Rectal smooth muscle tissue (tissue), 1 donor: Measurements from ENCODE around the gene SIDT2.
"Not testable (repeated sequence)": the region's sequence is repeated elsewhere in the genome, so short reads cannot be mapped to it uniquely, and the experiment has no call there.

ENCODE experiments used
- H3K27ac ChIP-seq: one replicate; pipeline ENCODE4 v1.7.0; 2013; ENCODE audit warnings: low read depth, low read length, inconsistent platforms
- H3K27me3 ChIP-seq: one replicate; pipeline ENCODE4 v1.7.0; 2013; ENCODE audit warnings: low read length; ENCODE audit not compliant: control insufficient read depth, insufficient read depth
- H3K36me3 ChIP-seq: one replicate; pipeline ENCODE4 v1.7.0; 2013; ENCODE audit warnings: low read length; ENCODE audit not compliant: control insufficient read depth, insufficient read depth
- H3K4me1 ChIP-seq: one replicate; pipeline ENCODE4 v1.7.0; 2013; ENCODE audit warnings: low read length; ENCODE audit not compliant: control insufficient read depth, insufficient read depth
- H3K4me3 ChIP-seq: one replicate; pipeline ENCODE4 v1.7.0; 2013; ENCODE audit warnings: low read length
- H3K9ac ChIP-seq: one replicate; pipeline ENCODE4 v1.7.0; 2013; ENCODE audit warnings: low read length

SIDT2 gene

DNA sequence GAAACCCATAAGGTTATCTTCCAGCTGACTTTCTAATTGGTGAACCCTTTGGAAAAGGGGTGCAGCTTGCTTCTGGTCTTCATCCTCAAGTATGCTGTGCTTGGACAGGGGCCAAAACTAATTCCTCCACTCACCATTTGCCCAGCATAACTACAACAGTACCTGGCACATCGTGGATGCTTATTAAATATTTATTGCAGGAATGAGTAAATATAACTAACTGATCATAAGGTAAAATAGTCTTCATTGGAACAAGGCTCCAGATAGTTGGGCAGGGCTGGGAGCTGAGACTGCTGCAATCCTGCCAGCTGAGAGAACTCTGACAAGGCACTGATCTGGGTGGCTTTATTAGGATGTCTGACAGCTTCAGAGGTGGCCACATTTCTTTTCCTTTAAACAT is 2.4 kb upstream of the SIDT2 start:
- Histone ChIP-seq H3K4me1 (peaks cover 20% of the 10 kb centered on the region), H3K27ac (no peak overlapping the region)

DNA sequence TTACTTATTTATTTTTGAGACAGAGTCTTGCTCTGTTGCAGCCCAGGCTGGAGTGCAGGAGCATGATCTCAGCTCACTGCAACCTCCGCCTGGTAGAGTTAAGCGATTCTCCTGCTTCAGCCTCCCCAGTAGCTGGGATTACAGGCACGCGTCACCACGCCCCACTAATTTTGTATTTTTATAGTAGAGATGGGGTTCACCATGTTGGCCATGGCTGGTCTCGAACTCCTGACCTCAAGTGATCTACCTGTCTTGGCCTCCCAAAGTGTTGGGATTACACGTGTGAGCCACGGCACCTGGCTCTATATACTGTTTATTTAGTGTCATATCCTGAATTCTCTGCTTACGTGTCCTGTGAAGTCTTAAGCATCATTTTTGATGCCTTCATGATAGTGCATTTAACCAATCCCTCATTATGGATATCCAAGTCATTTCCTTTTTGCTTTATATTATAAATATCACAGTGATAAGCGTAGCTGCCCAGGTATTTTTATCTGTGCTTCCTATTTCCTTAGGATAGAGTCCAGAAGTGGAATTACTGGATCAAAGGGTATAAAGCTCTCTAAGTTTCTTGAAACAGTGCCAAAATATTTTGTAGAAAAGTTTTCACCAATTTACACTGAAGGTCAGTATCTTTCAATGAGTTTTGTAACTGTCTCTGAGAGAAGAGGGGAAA is 871 bp upstream of the SIDT2 start:
- Histone ChIP-seq H3K4me1 (peaks cover 23% of the 10 kb centered on the region), H3K27ac (peak overlapping the region; percentile 94), H3K27me3 (no peaks in the 10 kb centered on the region), H3K9ac (peak overlapping the region; percentile 84), H3K4me3 (peak overlapping the region; percentile 92), H3K36me3 (peaks cover 9% of the 10 kb centered on the region)

More for the DNA sequence above, 2.4 kb upstream of the SIDT2 start:
- Histone ChIP-seq H3K9ac (no peak overlapping the region), H3K4me3 (no peak overlapping the region), H3K36me3 (no peaks in the 10 kb centered on the region), H3K27me3 (no peaks in the 10 kb centered on the region)

DNA sequence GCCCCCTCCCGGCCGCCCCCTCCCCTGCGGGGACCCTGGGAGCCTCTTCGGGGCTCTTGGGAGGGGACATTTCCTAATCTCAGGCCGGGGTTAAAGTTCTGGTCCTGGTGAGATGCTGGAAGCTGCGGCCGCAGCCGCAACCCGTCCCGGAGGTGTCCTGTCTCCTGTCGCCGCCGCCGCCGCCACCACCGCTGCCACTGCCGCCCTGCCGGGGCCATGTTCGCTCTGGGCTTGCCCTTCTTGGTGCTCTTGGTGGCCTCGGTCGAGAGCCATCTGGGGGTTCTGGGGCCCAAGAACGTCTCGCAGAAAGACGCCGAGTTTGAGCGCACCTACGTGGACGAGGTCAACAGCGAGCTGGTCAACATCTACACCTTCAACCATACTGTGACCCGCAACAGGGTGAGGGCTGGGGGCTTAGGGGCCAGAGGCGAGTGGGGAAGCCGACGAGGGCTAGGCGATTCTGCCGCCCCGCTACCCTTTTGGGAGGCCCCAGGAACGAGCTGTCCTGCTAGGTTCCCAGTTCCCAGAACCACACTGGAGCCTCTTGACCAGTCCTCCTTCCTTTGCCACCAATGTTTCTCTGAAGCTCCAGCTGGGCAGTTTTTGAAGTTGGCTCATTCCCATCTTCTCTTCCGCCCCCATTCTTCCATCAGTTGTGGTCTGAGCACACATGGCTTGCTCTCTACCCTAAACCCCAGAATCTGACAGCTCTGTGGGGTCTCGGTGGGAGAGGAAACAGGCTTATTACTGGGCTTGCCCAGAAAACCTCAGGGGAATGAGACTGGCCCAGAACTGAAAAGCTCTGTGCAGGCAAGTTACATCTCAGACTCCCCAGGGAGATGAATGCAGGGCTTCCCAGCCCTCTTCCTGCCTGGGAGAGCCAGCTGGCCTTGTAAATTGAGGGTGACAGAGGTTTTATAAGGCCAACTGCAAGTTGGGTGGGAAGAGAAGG is 781 bp downstream of the SIDT2 start:
- peak overlapping the region; percentile 84 for H3K9ac ChIP-seq
- H3K27me3 ChIP-seq = no peaks in the 10 kb centered on the region
- H3K27ac ChIP-seq = peak overlapping the region; percentile 94
- H3K36me3 ChIP-seq = peaks cover 14% of the 10 kb centered on the region
- peak overlapping the region; percentile 92 for H3K4me3 ChIP-seq
- peaks cover 23% of the 10 kb centered on the region for H3K4me1 ChIP-seq

DNA sequence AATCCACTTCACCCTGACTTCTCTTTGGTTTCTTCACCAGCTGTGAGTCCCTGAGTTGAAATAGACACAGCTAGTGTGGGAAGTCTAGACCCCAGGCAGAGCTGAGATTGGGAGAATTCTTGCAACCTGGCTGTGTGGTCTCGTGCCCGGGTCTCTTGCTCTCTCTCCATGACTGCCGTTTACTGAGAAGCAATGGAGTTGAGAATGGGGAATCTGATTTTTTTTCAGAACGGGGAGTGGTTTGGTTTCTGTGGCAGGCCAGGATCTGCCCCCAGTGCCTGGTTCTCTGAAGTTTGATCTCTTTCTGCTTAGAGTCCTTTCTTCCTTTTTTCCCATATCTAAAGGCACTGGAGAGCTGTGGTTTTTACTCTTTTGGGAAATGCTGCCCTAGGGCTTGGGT is 1.5 kb downstream of the SIDT2 start:
- Histone ChIP-seq H3K36me3 (peaks cover 14% of the 10 kb centered on the region), H3K4me1 (peaks cover 23% of the 10 kb centered on the region), H3K4me3 (peak overlapping the region; percentile 92), H3K27ac (peak overlapping the region; percentile 94), H3K27me3 (no peaks in the 10 kb centered on the region), H3K9ac (no peak overlapping the region)

DNA sequence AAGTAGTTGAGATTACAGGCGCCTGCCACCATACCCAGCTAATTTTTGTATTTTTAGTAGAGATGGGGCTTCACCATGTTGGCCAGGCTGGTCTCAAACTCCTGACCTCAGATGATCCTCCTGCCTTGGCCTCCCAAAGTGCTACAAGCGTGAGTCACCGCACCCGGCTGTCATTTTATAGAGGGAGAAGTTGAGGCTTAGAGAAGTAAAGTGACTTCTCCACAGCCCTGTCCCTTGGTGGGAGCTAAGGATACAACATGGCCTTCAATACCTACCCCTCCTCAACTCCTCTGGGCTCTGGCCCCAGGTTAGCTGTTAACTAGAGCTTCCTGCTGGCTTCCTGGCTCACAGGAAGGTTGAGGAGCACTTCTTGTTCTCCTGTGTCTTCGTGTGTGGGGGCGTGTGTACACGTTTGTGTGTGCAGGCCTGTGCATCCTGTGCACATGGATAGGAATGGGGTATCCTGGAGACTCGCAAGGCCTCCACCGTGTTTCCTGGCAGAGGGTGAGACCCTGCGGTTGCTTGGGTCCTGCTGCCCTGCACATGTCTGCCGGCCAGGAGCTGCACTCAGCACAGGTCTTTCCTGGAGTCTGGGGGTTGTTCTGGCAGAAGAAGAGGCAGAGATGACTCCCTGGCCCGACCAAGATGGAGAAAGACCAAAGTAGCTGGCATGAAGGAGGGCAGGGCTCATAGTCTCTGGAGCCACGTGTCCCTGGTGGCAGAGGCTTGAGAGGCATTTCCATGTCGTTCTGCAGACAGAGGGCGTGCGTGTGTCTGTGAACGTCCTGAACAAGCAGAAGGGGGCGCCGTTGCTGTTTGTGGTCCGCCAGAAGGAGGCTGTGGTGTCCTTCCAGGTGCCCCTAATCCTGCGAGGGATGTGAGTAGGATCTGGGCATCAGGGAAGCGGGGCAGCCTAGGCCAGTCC is 2.4 kb downstream of the SIDT2 start:
- peaks cover 23% of the 10 kb centered on the region for H3K4me1 ChIP-seq
- H3K9ac ChIP-seq = no peak overlapping the region
- peaks cover 16% of the 10 kb centered on the region for H3K36me3 ChIP-seq
- no peak overlapping the region for H3K27ac ChIP-seq
- H3K27me3 ChIP-seq = no peaks in the 10 kb centered on the region
- peak overlapping the region; percentile 55 for H3K4me3 ChIP-seq

DNA sequence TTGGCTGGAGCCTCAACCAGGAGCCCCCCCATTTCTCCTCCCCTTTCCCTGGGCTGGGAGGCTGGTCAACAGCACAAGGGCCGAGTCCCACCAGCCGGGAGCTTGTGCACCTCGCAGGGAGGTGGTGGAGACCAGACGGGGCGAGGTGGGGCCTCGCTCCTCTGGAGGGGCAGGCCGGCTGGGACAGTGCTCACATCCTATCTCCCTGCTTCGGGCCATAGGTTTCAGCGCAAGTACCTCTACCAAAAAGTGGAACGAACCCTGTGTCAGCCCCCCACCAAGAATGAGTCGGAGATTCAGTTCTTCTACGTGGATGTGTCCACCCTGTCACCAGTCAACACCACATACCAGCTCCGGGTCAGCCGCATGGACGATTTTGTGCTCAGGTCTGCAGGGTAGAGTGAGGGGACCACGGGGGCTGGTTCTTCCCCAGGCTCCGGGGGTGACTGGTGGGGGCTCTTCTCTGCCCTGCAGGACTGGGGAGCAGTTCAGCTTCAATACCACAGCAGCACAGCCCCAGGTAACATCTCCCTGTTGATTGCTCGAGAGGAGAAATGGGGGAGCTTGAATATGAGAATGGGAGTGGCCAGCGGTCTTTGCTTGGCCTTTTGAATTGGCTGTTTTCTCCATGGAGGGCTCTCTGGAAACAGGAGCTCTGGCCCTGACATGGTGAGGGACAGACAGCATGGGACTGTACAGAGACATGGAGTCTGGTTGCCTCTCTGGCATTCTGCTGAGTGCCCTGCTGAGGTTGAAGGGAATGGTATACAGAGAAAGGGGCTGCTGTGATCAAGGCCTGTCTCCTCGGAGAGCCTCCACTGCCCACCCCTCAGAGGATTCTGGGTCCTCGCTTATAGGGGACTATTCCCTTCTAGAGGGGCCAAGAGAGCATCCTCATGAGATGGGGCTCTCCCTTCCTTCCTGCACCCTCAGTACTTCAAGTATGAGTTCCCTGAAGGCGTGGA is 3.3 kb downstream of the SIDT2 start:
- no peak overlapping the region for H3K4me3 ChIP-seq
- no peaks in the 10 kb centered on the region for H3K27me3 ChIP-seq
- H3K4me1 ChIP-seq = peaks cover 23% of the 10 kb centered on the region
- no peak overlapping the region for H3K9ac ChIP-seq
- H3K27ac ChIP-seq = no peak overlapping the region
- peaks cover 19% of the 10 kb centered on the region for H3K36me3 ChIP-seq

DNA sequence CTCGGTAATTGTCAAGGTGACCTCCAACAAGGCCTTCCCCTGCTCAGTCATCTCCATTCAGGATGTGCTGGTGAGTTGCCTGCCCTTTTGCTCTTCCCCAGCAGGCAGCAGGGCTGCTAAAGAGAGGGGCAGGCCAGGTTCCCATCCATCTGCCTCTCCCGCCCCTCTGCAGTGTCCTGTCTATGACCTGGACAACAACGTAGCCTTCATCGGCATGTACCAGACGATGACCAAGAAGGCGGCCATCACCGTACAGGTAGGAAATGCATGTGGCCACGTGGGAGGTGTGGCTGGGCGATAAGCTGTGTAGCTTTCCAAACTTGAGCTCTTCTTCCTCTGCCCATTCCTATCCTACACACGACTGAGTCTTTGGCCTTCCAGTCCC is 4.0 kb downstream of the SIDT2 start:
- peaks cover 26% of the 10 kb centered on the region for H3K36me3 ChIP-seq
- no peak overlapping the region for H3K4me3 ChIP-seq
- H3K27ac ChIP-seq = no peak overlapping the region
- peaks cover 23% of the 10 kb centered on the region for H3K4me1 ChIP-seq
- no peak overlapping the region for H3K9ac ChIP-seq
- no peaks in the 10 kb centered on the region for H3K27me3 ChIP-seq

DNA sequence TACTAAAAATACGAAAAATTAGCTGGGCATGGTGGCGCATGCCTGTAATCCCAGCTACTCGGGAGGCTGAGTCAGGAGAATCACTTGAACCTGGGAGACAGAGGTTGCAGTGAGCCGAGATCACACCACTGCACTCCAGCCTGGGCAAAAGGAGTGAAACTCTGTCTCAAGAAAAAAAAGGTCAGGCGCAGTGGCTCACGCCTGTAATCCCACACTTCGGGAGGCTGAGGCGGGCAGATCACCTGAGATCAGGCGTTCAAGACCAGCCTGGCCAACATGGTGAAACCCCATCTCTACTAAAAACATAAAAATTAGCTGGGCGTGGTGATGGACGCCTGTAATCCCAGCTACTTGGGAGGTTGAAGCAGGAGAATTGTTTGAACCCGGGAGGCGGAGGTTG is 4.6 kb downstream of the SIDT2 start:
- not testable (repeated sequence) for H3K27ac ChIP-seq, H3K27me3 ChIP-seq, H3K9ac ChIP-seq, H3K4me3 ChIP-seq
- peaks cover 27% of the 10 kb centered on the region for H3K36me3 ChIP-seq
- peaks cover 20% of the 10 kb centered on the region for H3K4me1 ChIP-seq

DNA sequence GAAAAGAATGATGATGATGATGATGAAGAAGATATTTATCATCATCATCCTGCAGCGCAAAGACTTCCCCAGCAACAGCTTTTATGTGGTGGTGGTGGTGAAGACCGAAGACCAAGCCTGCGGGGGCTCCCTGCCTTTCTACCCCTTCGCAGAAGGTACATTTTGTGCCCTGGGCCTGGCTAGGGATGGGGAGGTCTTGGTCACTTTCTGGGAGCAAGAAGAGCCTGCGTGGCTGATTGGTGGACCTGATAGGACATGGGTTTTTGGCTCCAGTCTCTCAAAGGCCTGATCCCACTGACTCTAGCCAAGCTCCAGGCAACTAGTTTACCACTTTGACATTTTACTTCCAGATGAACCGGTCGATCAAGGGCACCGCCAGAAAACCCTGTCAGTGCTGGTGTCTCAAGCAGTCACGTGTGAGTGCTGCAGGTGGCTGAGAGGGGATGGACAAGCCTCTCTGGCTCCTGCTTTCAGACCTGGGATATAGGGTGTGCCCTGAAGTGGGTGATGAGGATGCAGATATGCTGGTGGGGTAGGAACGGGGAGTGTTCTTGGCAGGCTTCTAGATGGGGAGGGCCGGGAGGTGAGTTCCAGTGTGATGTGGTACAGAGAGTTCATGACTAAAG is 5.3 kb downstream of the SIDT2 start:
- H3K27me3 ChIP-seq = no peaks in the 10 kb centered on the region
- no peak overlapping the region for H3K4me3 ChIP-seq
- H3K4me1 ChIP-seq = peaks cover 18% of the 10 kb centered on the region
- H3K27ac ChIP-seq = no peak overlapping the region
- no peak overlapping the region for H3K9ac ChIP-seq
- H3K36me3 ChIP-seq = peaks cover 31% of the 10 kb centered on the region

DNA sequence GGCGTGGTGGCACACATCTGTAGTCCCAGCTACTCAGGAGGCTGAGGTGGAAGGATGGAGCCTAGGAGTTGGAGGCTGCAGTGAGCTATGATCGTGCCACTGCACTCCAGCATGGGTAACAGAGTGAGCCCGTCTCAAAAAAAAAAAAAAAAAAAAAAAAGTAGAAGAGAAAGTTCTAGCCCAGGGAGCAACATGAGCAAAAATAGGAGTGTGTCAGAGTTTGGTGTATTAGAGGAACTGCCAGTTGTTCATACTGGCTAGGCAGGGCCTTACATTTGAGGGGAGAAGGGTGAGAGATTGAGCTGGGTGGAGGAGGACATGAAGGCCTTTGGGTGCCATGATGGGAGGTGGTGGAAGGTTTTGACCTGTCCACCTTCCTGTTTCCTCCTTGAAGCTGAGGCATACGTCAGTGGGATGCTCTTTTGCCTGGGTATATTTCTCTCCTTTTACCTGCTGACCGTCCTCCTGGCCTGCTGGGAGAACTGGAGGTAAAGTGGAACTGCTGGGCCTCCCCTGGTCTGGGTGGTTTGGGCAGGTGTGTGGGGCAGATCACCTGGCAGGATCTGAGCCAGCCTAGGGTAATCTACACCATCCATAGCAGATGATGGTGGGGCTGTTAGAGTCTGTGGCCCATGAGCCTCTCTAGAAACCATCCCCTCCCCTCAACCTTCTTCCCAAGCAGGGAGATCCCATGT is 7.3 kb downstream of the SIDT2 start:
- peaks cover 42% of the 10 kb centered on the region for H3K36me3 ChIP-seq
- no peak overlapping the region for H3K27ac ChIP-seq
- no peaks in the 10 kb centered on the region for H3K27me3 ChIP-seq
- H3K9ac ChIP-seq = no peak overlapping the region
- peaks cover 5% of the 10 kb centered on the region for H3K4me1 ChIP-seq
- H3K4me3 ChIP-seq = no peak overlapping the region

DNA sequence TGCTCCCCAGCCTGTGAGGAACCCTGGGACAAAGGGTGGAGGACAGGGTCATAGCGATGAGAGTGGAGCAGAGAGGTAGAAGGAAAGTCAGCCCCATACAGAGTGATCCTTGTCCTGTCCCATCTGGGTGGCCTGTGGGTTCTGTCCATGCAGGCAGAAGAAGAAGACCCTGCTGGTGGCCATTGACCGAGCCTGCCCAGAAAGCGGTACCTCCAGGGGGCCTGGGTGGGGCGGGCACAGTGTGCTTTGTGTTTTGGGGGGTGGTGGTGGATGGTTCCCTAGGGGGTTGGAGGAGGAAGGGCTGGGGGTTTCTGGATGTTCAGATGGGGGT is 7.9 kb downstream of the SIDT2 start:
- Histone ChIP-seq H3K27me3 (no peaks in the 10 kb centered on the region), H3K36me3 (peaks cover 42% of the 10 kb centered on the region), H3K9ac (no peak overlapping the region), H3K27ac (no peak overlapping the region), H3K4me3 (no peak overlapping the region), H3K4me1 (peaks cover 2% of the 10 kb centered on the region)
